RWPE2 (cell line): ENCODE results near the gene PRRC1.

Experiments used
- ATAC-seq: fragments of 200-7000 bp; cut with Tn5 transposase; 3 replicates; pipeline ENCODE4 v1.9.1; 2021; ENCODE audit warnings: low read depth
- DNase-seq: peaks from one replicate; pipeline ENCODE4 v3.0.0-alpha.2; 2020; ENCODE audit warnings: low spot score
- H3K27ac ChIP-seq: fragments of 450-650 bp; 2 replicates; pipeline ENCODE4 v1.5.1; 2017; ENCODE audit warnings: mild to moderate bottlenecking; ENCODE audit not compliant: poor library complexity, severe bottlenecking
- H3K27me3 ChIP-seq: fragments of 250-450 bp; sonication (Bioruptor Pico); 2 replicates; pipeline ENCODE4 v1.5.1; 2021; ENCODE audit warnings: mild to moderate bottlenecking, moderate library complexity; ENCODE audit not compliant: insufficient read depth, poor library complexity, severe bottlenecking
- H3K36me3 ChIP-seq: fragments of 250-450 bp; sonication (Bioruptor Pico); 2 replicates; pipeline ENCODE4 v1.5.1; 2020; ENCODE audit warnings: low read depth, mild to moderate bottlenecking, moderate library complexity
- H3K4me1 ChIP-seq: fragments of 250-450 bp; sonication (Bioruptor Pico); 2 replicates; pipeline ENCODE4 v1.5.1; 2021; ENCODE audit warnings: mild to moderate bottlenecking, moderate library complexity; ENCODE audit not compliant: insufficient read depth, poor library complexity, severe bottlenecking
- H3K4me3 ChIP-seq: fragments of 250-450 bp; sonication (Bioruptor Pico); 2 replicates; pipeline ENCODE4 v1.5.1; 2021; ENCODE audit warnings: mild to moderate bottlenecking, moderate library complexity; ENCODE audit not compliant: severe bottlenecking
- H3K9me3 ChIP-seq: fragments of 250-450 bp; sonication (Bioruptor Pico); 2 replicates; pipeline ENCODE4 v1.5.1; 2021; ENCODE audit warnings: mild to moderate bottlenecking, moderate library complexity; ENCODE audit not compliant: severe bottlenecking
- CTCF ChIP-seq: fragments of 450-650 bp; IDR thresholded peaks from one replicate; pipeline ENCODE4 v1.5.1; 2017; ENCODE audit warnings: mild to moderate bottlenecking, moderate library complexity; ENCODE audit not compliant: poor library complexity, severe bottlenecking

PRRC1 gene

GRCh38 chr5:127589309-127590030, 72.0 kb downstream of the PRRC1 start:
- ATAC-seq (no peak), DNase-seq (no peak)
- H3K9me3 ChIP-seq: no peaks in the 10 kb centered on the region
- H3K4me1 ChIP-seq: no peaks in the 10 kb centered on the region
- H3K27ac ChIP-seq: no peak overlapping the region
- H3K4me3 ChIP-seq: no peak overlapping the region
- H3K36me3 ChIP-seq: no peaks in the 10 kb centered on the region
- TF ChIP-seq CTCF: no peak
- H3K27me3 ChIP-seq: no peaks in the 10 kb centered on the region

GRCh38 chr5:127590156-127590722, 72.8 kb downstream of the PRRC1 start:
- no peak overlapping the region for H3K27ac ChIP-seq
- no peaks in the 10 kb centered on the region for H3K36me3 ChIP-seq
- no peaks in the 10 kb centered on the region for H3K4me1 ChIP-seq
- no peaks in the 10 kb centered on the region for H3K27me3 ChIP-seq
- TF ChIP-seq CTCF: no peak
- no peak for DNase-seq
- no peaks in the 10 kb centered on the region for H3K9me3 ChIP-seq
- no peak overlapping the region for H3K4me3 ChIP-seq
- no peak for ATAC-seq

GRCh38 chr5:127595484-127596368, 78.3 kb downstream of the PRRC1 start:
- Histone ChIP-seq H3K9me3 (no peaks in the 10 kb centered on the region), H3K36me3 (no peaks in the 10 kb centered on the region), H3K4me1 (no peaks in the 10 kb centered on the region), H3K27me3 (no peaks in the 10 kb centered on the region), H3K27ac (no peak overlapping the region), H3K4me3 (no peak overlapping the region)
- DNase-seq (no peak), ATAC-seq (no peak)
- no peak for TF ChIP-seq CTCF

GRCh38 chr5:127596501-127596900, 79.1 kb downstream of the PRRC1 start:
- no peaks in the 10 kb centered on the region for H3K36me3 ChIP-seq
- H3K9me3 ChIP-seq: no peaks in the 10 kb centered on the region
- TF ChIP-seq CTCF: no peak
- ATAC-seq: 0 out of 3 replicates have a peak, but pooled peaks have one; percentile 31
- no peak for DNase-seq
- H3K27me3 ChIP-seq: no peaks in the 10 kb centered on the region
- H3K27ac ChIP-seq: no peak overlapping the region
- H3K4me1 ChIP-seq: no peaks in the 10 kb centered on the region
- no peak overlapping the region for H3K4me3 ChIP-seq
